DOHH2 (cell line): ENCODE measurements around the gene SPTAN1.

Experiments
- H3F3A ChIP-seq: fragments of 200-600 bp; sonication (generic), shearing (Covaris generic); 2 replicates; pipeline ENCODE4 v1.6.0; 2016; ENCODE audit warnings: antibody characterized with exemption, mild to moderate bottlenecking; ENCODE audit not compliant: control insufficient read depth, insufficient read depth
- H3K27ac ChIP-seq: fragments of 200-600 bp; sonication (generic); 2 replicates; pipeline ENCODE4 v1.5.1; 2014; ENCODE audit warnings: low read depth, mild to moderate bottlenecking, low read length, moderate library complexity
- H3K27me3 ChIP-seq: fragments of 200-600 bp; sonication (generic); 2 replicates; pipeline ENCODE4 v1.6.1; 2014; ENCODE audit warnings: mild to moderate bottlenecking, low read length, mixed read lengths; ENCODE audit not compliant: control insufficient read depth
- H3K36me3 ChIP-seq: fragments of 200-600 bp; sonication (generic); 2 replicates; pipeline ENCODE4 v1.6.1; 2014; ENCODE audit warnings: mild to moderate bottlenecking, low read length, moderate library complexity, mixed read lengths; ENCODE audit not compliant: control insufficient read depth
- H3K4me1 ChIP-seq: fragments of 200-600 bp; sonication (generic); 2 replicates; pipeline ENCODE4 v1.6.1; 2014; ENCODE audit warnings: mild to moderate bottlenecking, low read length, mixed read lengths; ENCODE audit not compliant: control insufficient read depth
- H3K4me2 ChIP-seq: fragments of 200-600 bp; sonication (generic); 2 replicates; pipeline ENCODE4 v1.6.0; 2014; ENCODE audit warnings: mild to moderate bottlenecking, low read length, moderate library complexity
- H3K4me3 ChIP-seq: fragments of 200-600 bp; sonication (generic); 2 replicates; pipeline ENCODE4 v1.5.1; 2014; ENCODE audit warnings: mild to moderate bottlenecking, low read length, mixed read lengths
- H3K79me2 ChIP-seq: fragments of 200-600 bp; sonication (generic); 2 replicates; pipeline ENCODE4 v1.6.1; 2014; ENCODE audit warnings: mild to moderate bottlenecking, low read length, mixed read lengths; ENCODE audit not compliant: control insufficient read depth
- H3K9me2 ChIP-seq: fragments of 200-600 bp; sonication (generic); replicated peaks from 2 replicates; pipeline ENCODE4 v1.6.1; 2014; ENCODE audit warnings: mild to moderate bottlenecking, low read length, mixed read lengths; ENCODE audit not compliant: control insufficient read depth
- H3K9me3 ChIP-seq: fragments of 200-600 bp; sonication (generic); 2 replicates; pipeline ENCODE4 v1.6.1; 2014; ENCODE audit warnings: antibody characterized with exemption, low read length, mixed read lengths; ENCODE audit not compliant: control insufficient read depth, insufficient read depth
- H4K20me1 ChIP-seq: fragments of 200-600 bp; sonication (generic); 2 replicates; pipeline ENCODE4 v1.6.0; 2014; ENCODE audit warnings: low read depth, mild to moderate bottlenecking, antibody characterized with exemption, low read length, moderate library complexity; ENCODE audit not compliant: control insufficient read depth, insufficient read depth
- CTCF ChIP-seq: fragments of 200-600 bp; sonication (generic); IDR thresholded peaks from one replicate; pipeline ENCODE4 v1.5.1; 2014; ENCODE audit warnings: antibody characterized with exemption, mild to moderate bottlenecking, low read depth, low read length; ENCODE audit not compliant: poor library complexity, severe bottlenecking
- EZH2phosphoT487 ChIP-seq: fragments of 200-600 bp; sonication (generic); IDR thresholded peaks from 2 replicates; pipeline ENCODE4 v1.6.1; 2017; ENCODE audit warnings: borderline replicate concordance, mild to moderate bottlenecking, antibody characterized with exemption, low read length, moderate library complexity, mixed read lengths

The SPTAN1 gene

GRCh38 chr9:128640603-128641002 is 88.2 kb downstream of the SPTAN1 start:
- no peak for TF ChIP-seq EZH2phosphoT487
- no peak for TF ChIP-seq CTCF
- H3K79me2 ChIP-seq, result peaks cover 33% of the 10 kb centered on the region
- H3K9me2 ChIP-seq, result no peaks in the 10 kb centered on the region
- H3K4me3 ChIP-seq, result no peak overlapping the region
- no peak overlapping the region for H3K4me2 ChIP-seq
- H3K36me3 ChIP-seq, result peaks cover 44% of the 10 kb centered on the region
- H3K4me1 ChIP-seq, result peaks cover 30% of the 10 kb centered on the region
- no peaks in the 10 kb centered on the region for H4K20me1 ChIP-seq
- no peaks in the 10 kb centered on the region for H3K27me3 ChIP-seq
- no peaks in the 10 kb centered on the region for H3K9me3 ChIP-seq
- H3K27ac ChIP-seq, result no peak overlapping the region
- peaks cover 4% of the 10 kb centered on the region; the same call in 1 of the 2 replicates for H3F3A ChIP-seq

- Histone ChIP-seq H3K4me1 (peaks cover 30% of the 10 kb centered on the region), H3K27ac (peak overlapping the region; percentile 64), H3K36me3 (peaks cover 28% of the 10 kb centered on the region), H3K79me2 (peaks cover 34% of the 10 kb centered on the region), H3K4me2 (peak overlapping the region; percentile 61), H3K4me3 (peak overlapping the region; percentile 51), H3K9me2 (no peaks in the 10 kb centered on the region), H3F3A (peaks cover 7% of the 10 kb centered on the region; the same call in 1 of the 2 replicates), H3K27me3 (no peaks in the 10 kb centered on the region), H3K9me3 (no peaks in the 10 kb centered on the region), H4K20me1 (no peaks in the 10 kb centered on the region)
- TF ChIP-seq EZH2phosphoT487 (no peak), CTCF (no peak)
These were observed 90.4 kb downstream of the SPTAN1 start for GRCh38 chr9:128642675-128643245.

- Histone ChIP-seq H3K27me3 (no peaks in the 10 kb centered on the region), H3K4me3 (peak overlapping the region; percentile 51), H3K36me3 (peaks cover 25% of the 10 kb centered on the region), H3K9me3 (no peaks in the 10 kb centered on the region), H3K4me2 (peak overlapping the region; percentile 61), H4K20me1 (no peaks in the 10 kb centered on the region), H3K9me2 (no peaks in the 10 kb centered on the region), H3K79me2 (peaks cover 39% of the 10 kb centered on the region), H3K27ac (peak overlapping the region; percentile 64), H3K4me1 (peaks cover 31% of the 10 kb centered on the region), H3F3A (peaks cover 5% of the 10 kb centered on the region; the same call in 1 of the 2 replicates)
- TF ChIP-seq EZH2phosphoT487, result no peak
- TF ChIP-seq CTCF, result no peak
These were observed 91.3 kb downstream of the SPTAN1 start for GRCh38 chr9:128643519-128644300.
